ENCODE data around the gene DAAM1.

GRCh38 chr14:59249029-59249428, 60.6 kb downstream of the DAAM1 start:
- no peak for TF ChIP-seq CTCF (IDR thresholded peaks at IDR 0.05)
- TF ChIP-seq POLR2A (IDR thresholded peaks at IDR 0.05): no peak

Measured in uterus (tissue), 2 donors.